IMR-90 (cell line): Measurements from ENCODE around the gene SYTL1.
A peak's percentile ranks its signal among the peaks of the same experiment; 100 is the strongest.

Experiments
- CEBPB ChIP-seq: IDR thresholded peaks from 2 replicates; pipeline ENCODE4 v1.6.1; 2012; ENCODE audit warnings: low read depth, low read length, improper control_type of control experiment
- CHD1 ChIP-seq: IDR thresholded peaks from 2 replicates; pipeline ENCODE4 v1.6.1; 2012; ENCODE audit warnings: low read depth, low read length, improper control_type of control experiment
- CTCF ChIP-seq: conservative IDR thresholded peaks from 2 replicates; pipeline ENCODE4 v1.5.1; 2012; ENCODE audit warnings: mild to moderate bottlenecking, low read depth, low read length, improper control_type of control experiment
- FOS ChIP-seq: fragments of 150-350 bp; IDR thresholded peaks from 2 replicates; pipeline ENCODE4 v1.6.1; 2016; ENCODE audit warnings: low read depth, low read length
- MAFK ChIP-seq: IDR thresholded peaks from 2 replicates; pipeline ENCODE4 v1.6.1; 2012; ENCODE audit warnings: low read depth, low read length, improper control_type of control experiment
- MXI1 ChIP-seq: IDR thresholded peaks from 2 replicates; pipeline ENCODE4 v1.6.1; 2012; ENCODE audit warnings: low read depth, mild to moderate bottlenecking, low read length, moderate library complexity, borderline replicate concordance
- NFE2L2 ChIP-seq: fragments of 150-350 bp; IDR thresholded peaks from 2 replicates; pipeline ENCODE4 v1.6.1; 2016; ENCODE audit warnings: low read depth, mild to moderate bottlenecking, low read length
- POLR2A ChIP-seq: IDR thresholded peaks from 2 replicates; pipeline ENCODE4 v1.6.1; 2012; ENCODE audit warnings: mild to moderate bottlenecking, low read depth, low read length
- RAD21 ChIP-seq: IDR thresholded peaks from 2 replicates; pipeline ENCODE4 v1.6.1; 2012; ENCODE audit warnings: low read length, improper control_type of control experiment
- RCOR1 ChIP-seq: IDR thresholded peaks from 2 replicates; pipeline ENCODE4 v1.6.1; 2012; ENCODE audit warnings: mild to moderate bottlenecking, low read length, improper control_type of control experiment; ENCODE audit not compliant: insufficient replicate concordance
- RFX5 ChIP-seq: IDR thresholded peaks from 2 replicates; pipeline ENCODE4 v1.8.0; 2012; ENCODE audit warnings: low read depth, mild to moderate bottlenecking, low read length, moderate library complexity
- SMC3 ChIP-seq: fragments of 150-350 bp; IDR thresholded peaks from 2 replicates; pipeline ENCODE4 v1.6.1; 2016; ENCODE audit warnings: low read depth, mild to moderate bottlenecking, antibody characterized with exemption, low read length, moderate library complexity
- TF ChIP-seq, protein P1 (sequence below): fragments of 150-350 bp; IDR thresholded peaks from 2 replicates; pipeline ENCODE4 v1.6.1; 2017; ENCODE audit warnings: mild to moderate bottlenecking, antibody characterized with exemption, low read length, low read depth
- TF ChIP-seq, protein P2 (sequence below): fragments of 150-350 bp; IDR thresholded peaks from 2 replicates; pipeline ENCODE4 v1.6.1; 2016; ENCODE audit warnings: low read depth, mild to moderate bottlenecking, low read length, moderate library complexity, borderline replicate concordance

- no peak for TF ChIP-seq POLR2A
- TF ChIP-seq CEBPB = no peak
- TF ChIP-seq RFX5 = no peak
- TF ChIP-seq CTCF = peak; percentile 60
- no peak for TF ChIP-seq NFE2L2
- TF ChIP-seq, protein P1, sequence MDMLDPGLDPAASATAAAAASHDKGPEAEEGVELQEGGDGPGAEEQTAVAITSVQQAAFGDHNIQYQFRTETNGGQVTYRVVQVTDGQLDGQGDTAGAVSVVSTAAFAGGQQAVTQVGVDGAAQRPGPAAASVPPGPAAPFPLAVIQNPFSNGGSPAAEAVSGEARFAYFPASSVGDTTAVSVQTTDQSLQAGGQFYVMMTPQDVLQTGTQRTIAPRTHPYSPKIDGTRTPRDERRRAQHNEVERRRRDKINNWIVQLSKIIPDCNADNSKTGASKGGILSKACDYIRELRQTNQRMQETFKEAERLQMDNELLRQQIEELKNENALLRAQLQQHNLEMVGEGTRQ = no peak
- TF ChIP-seq MXI1 = no peak
- peak; percentile 65 for TF ChIP-seq RAD21
- TF ChIP-seq SMC3 = peak; percentile 47
- no peak for TF ChIP-seq MAFK
- TF ChIP-seq, protein P2, sequence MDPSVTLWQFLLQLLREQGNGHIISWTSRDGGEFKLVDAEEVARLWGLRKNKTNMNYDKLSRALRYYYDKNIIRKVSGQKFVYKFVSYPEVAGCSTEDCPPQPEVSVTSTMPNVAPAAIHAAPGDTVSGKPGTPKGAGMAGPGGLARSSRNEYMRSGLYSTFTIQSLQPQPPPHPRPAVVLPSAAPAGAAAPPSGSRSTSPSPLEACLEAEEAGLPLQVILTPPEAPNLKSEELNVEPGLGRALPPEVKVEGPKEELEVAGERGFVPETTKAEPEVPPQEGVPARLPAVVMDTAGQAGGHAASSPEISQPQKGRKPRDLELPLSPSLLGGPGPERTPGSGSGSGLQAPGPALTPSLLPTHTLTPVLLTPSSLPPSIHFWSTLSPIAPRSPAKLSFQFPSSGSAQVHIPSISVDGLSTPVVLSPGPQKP = no peak
- no peak for TF ChIP-seq CHD1
- no peak for TF ChIP-seq RCOR1
- no peak for TF ChIP-seq FOS
These were observed 60.5 kb downstream of the SYTL1 start for GRCh38 chr1:27402349-27402754.
